ACC112 (cell line): Measurements from ENCODE around the gene UPK1B.

ENCODE experiments used
- H2AFZ ChIP-seq: fragments of 200-600 bp; sonication (generic); one replicate; pipeline ENCODE4 v1.6.0; 2017; ENCODE audit warnings: antibody characterized with exemption, low read length; ENCODE audit not compliant: unreplicated experiment
- H3K27ac ChIP-seq: fragments of 200-600 bp; sonication (generic); 2 replicates; pipeline ENCODE4 v1.5.1; 2014; ENCODE audit warnings: low read depth, mild to moderate bottlenecking, antibody characterized with exemption, low read length, moderate library complexity
- H3K27me3 ChIP-seq: fragments of 200-600 bp; sonication (generic); 2 replicates; pipeline ENCODE4 v1.6.1; 2014; ENCODE audit warnings: mild to moderate bottlenecking, antibody characterized with exemption, low read length, moderate library complexity, mixed read lengths; ENCODE audit not compliant: insufficient read depth
- H3K36me3 ChIP-seq: fragments of 200-600 bp; sonication (generic); 2 replicates; pipeline ENCODE4 v1.6.1; 2016; ENCODE audit warnings: mild to moderate bottlenecking, antibody characterized with exemption, low read length, moderate library complexity, mixed read lengths; ENCODE audit not compliant: insufficient read depth
- H3K4me1 ChIP-seq: fragments of 200-600 bp; sonication (generic); one replicate; pipeline ENCODE4 v1.6.1; 2016; ENCODE audit warnings: low read length, mixed read lengths; ENCODE audit not compliant: insufficient read depth, unreplicated experiment, control insufficient read depth
- H3K4me3 ChIP-seq: fragments of 200-600 bp; sonication (generic); 2 replicates; pipeline ENCODE4 v1.5.1; 2014; ENCODE audit warnings: mild to moderate bottlenecking, low read depth, low read length
- H3K79me2 ChIP-seq: fragments of 200-600 bp; sonication (generic); one replicate; pipeline ENCODE4 v1.6.0; 2016; ENCODE audit warnings: low read length; ENCODE audit not compliant: control insufficient read depth, unreplicated experiment, insufficient read depth

Gene UPK1B

DNA sequence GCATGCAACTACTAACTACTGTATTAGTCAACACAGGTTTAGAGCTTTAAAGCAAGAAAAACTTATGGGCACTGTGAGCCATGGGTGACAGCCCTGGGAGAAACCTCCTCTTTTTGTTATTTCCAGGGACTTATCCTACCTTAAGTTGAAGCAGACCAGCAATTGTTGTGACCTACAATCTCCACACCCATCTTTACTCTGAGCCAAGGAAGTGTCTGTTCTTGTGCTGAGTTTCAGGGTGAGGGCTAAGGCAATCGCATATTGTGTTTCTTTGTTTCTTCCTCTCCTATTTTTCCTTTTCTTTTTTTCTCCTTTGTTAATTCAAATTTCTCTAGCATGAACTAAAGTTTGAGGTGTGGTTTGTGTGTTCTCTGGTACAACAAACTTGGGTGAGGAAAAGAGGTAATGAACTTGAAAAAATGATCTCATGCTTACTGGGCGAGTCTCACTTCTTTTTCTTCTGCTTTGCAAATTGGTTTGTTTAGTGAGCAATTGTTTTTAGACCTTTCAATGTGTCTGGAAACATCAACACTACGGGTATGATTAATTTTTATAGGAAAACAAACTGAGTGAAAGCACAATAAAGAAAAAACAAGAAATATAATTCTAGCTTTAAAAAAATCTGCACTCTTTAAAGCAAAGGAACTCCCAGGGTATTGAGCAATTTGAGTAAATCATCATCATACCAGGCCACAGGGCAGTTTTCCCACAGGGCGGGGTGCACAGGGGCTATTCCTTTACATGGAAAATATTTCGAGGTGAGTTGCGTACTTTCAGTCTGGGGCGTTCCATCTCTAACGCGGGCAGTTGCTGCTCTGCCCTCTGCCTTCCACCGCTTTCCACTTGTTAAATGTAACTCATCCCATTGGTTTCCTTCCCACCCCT, 2.7 kb downstream of the UPK1B start:
- no peaks in the 10 kb centered on the region for H3K36me3 ChIP-seq
- H3K79me2 ChIP-seq, result no peaks in the 10 kb centered on the region
- peak overlapping the region; percentile 84 for H3K27ac ChIP-seq
- no peaks in the 10 kb centered on the region for H3K27me3 ChIP-seq
- H3K4me3 ChIP-seq, result no peak overlapping the region
- peaks cover 18% of the 10 kb centered on the region for H3K4me1 ChIP-seq
- H2AFZ ChIP-seq, result peak overlapping the region; percentile 90

DNA sequence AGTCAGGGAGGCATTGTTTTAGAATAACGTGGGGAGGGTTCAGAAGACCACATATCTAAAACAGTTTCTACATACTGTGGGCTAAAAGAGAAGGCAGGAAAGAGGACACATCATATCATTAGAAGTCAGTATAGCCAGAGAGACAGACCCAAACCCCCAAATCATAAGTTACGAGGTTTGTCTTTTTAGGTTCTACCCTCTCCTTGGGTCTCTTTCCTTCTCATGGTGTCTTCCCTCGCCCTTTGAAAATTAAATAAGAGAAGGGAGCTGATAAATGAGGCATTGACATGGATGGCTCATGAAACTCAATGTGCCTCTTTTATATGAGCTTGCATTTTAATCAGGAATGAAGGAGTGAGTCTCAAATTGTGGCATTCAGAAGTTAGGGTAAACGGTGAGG, 3.4 kb downstream of the UPK1B start:
- H3K79me2 ChIP-seq, result no peaks in the 10 kb centered on the region
- no peaks in the 10 kb centered on the region for H3K36me3 ChIP-seq
- H3K27ac ChIP-seq, result peak overlapping the region; percentile 84
- no peaks in the 10 kb centered on the region for H3K27me3 ChIP-seq
- no peak overlapping the region for H3K4me3 ChIP-seq
- peak overlapping the region; percentile 64 for H2AFZ ChIP-seq
- peaks cover 21% of the 10 kb centered on the region for H3K4me1 ChIP-seq

DNA sequence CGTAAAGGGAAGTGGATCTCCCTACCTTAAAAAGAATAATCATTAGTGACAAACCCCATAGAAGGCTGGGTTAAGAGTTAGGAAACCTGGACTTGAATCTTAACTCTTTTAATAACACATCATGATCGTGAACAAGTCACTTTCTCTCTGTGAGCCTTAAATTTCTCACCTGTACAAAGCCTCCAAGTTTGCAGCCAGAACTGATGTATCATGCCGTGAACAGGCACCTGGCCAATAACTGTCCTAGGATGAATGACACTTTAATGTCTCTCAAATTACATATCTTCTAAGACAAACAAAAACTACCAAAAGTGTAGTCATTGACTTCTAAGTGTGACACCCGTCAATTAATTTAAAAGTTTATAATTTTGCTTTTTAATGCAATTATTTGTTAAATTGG, 3.9 kb downstream of the UPK1B start:
- Histone ChIP-seq H3K27ac (no peak overlapping the region; the same call in 1 of the 2 replicates), H3K36me3 (no peaks in the 10 kb centered on the region), H3K27me3 (no peaks in the 10 kb centered on the region), H3K4me3 (no peak overlapping the region), H3K4me1 (peaks cover 26% of the 10 kb centered on the region), H3K79me2 (no peaks in the 10 kb centered on the region), H2AFZ (no peak overlapping the region)

DNA sequence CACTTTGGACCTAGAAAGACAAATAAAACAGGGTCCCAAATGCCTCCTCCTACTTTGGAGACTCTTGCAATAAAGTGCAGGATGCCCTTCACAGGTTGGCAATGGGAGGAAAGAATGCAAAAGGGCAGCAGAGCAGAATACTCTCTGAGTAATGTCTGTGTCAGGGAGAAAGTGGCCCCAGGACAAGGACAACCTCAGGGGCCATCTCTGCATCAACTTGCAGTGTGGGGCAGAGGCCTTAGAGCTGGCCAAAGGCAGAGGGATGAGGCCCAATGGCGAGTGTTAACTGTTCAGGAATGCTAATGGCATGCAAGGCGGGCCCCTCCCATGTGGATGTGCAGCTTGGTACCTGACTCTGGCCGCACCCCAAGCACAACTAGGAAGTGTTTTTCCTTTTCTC, 8.4 kb downstream of the UPK1B start:
- Histone ChIP-seq H3K79me2 (no peaks in the 10 kb centered on the region), H3K27ac (no peak overlapping the region), H3K36me3 (no peaks in the 10 kb centered on the region), H3K27me3 (no peaks in the 10 kb centered on the region), H3K4me1 (peaks cover 24% of the 10 kb centered on the region), H3K4me3 (no peak overlapping the region), H2AFZ (no peak overlapping the region)

DNA sequence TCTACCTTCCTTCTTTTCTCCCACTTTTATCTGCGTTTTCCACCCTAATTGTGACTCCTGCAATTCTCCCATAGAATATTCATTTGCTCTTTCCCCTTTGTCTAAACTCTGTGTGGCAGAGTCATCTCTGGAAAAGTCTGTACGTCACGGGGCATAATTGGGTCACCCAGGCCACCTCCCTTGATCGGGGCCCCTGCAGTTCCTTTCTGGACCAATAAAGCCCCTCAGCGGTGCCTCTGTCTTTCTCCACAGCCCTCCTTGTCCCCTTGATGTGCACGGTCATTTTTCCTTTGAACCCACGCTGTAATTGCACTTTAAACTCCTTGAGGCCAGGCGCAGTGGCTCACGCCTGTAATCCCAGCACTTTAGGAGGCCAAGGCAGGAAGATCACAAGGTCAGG, 10.7 kb downstream of the UPK1B start:
- Histone ChIP-seq H3K79me2 (no peaks in the 10 kb centered on the region), H3K4me3 (no peak overlapping the region), H3K36me3 (no peaks in the 10 kb centered on the region), H3K27me3 (no peaks in the 10 kb centered on the region), H2AFZ (no peak overlapping the region), H3K4me1 (peaks cover 27% of the 10 kb centered on the region), H3K27ac (peak overlapping the region; percentile 71)

DNA sequence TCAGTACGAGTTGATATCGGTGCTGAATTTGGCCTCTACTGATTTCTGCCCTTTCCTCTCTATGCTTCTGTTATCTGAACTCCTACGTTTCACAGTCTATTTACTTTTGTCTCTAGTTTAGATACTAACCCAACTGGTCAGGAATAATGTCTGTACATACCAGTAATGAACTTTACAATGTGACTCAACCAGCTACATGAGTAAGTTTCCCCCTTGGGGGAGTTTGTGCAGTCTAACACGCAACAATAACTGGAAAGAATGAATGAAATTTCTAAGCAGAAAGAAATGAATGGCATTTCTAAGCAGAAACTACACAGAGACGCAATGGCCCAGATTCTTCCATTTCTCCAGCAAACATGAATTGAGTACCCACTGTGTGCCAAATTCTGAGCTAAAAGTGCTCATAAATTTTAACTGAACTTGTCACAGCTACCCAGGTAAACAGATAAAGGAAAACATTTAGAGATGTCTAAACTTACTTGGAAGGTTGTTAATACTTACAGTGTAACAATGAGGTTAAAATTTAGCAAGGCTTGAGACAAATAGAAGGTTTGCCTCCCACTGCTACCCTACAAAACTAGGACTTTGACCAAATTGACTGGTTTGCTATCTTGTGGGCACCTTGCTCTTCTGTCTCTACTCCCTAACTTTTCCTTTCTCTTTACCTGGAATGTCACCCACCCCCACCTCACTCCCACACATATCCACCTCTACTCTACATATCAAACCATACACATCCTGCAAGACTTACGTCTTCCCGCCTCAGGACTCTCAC, 11.6 kb downstream of the UPK1B start:
- Histone ChIP-seq H3K27ac (peak overlapping the region; percentile 71), H3K4me1 (peaks cover 27% of the 10 kb centered on the region), H2AFZ (no peak overlapping the region)

DNA sequence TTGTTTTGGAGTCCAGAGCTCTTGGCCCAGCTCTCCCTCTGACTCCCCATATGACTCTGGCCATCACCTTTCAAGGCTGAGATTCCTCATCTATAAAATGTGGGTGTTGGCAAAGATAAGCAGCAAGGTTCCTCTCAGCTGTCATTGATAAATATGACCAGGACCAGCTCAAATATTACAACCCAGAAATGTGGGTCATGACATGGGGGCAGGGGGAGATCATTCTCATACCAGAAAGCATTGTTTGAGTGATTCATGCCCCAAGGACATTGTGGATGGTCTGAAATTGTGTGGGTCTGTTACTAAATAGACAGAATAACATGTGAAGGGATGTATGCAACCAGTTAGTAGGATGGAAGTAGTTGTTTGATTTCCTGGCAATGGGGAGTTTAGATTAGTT, 13.9 kb downstream of the UPK1B start:
- no peak overlapping the region for H3K27ac ChIP-seq
- H3K79me2 ChIP-seq, result no peaks in the 10 kb centered on the region
- no peak overlapping the region for H2AFZ ChIP-seq
- no peaks in the 10 kb centered on the region for H3K27me3 ChIP-seq
- peaks cover 20% of the 10 kb centered on the region for H3K4me1 ChIP-seq
- H3K36me3 ChIP-seq, result no peaks in the 10 kb centered on the region
- no peak overlapping the region for H3K4me3 ChIP-seq

More for the DNA sequence above, 11.6 kb downstream of the UPK1B start:
- Histone ChIP-seq H3K27me3 (no peaks in the 10 kb centered on the region), H3K4me3 (no peak overlapping the region), H3K79me2 (no peaks in the 10 kb centered on the region), H3K36me3 (no peaks in the 10 kb centered on the region)

DNA sequence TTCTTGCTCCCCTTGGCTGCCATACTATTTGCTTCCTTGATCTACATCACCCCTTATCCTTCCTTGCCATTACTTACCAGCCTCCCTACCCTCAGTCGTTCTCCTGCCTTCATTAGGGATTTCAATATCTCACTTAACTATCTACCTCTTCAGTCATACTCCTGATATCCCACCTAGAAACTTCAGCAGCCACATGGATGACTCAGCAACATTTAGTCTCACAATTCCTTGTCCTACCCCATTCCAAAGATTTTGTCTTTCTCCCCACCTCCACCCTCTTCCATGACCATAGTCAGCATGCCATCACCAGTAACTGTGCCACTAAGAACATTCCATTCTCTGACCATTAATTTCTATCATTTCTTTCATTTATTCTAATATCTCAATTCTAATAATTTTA, 18.4 kb downstream of the UPK1B start:
- no peak overlapping the region for H3K27ac ChIP-seq
- H3K79me2 ChIP-seq, result no peaks in the 10 kb centered on the region
- H3K27me3 ChIP-seq, result no peaks in the 10 kb centered on the region
- no peak overlapping the region for H2AFZ ChIP-seq
- H3K36me3 ChIP-seq, result no peaks in the 10 kb centered on the region
- H3K4me3 ChIP-seq, result no peak overlapping the region
- H3K4me1 ChIP-seq, result peaks cover 33% of the 10 kb centered on the region

DNA sequence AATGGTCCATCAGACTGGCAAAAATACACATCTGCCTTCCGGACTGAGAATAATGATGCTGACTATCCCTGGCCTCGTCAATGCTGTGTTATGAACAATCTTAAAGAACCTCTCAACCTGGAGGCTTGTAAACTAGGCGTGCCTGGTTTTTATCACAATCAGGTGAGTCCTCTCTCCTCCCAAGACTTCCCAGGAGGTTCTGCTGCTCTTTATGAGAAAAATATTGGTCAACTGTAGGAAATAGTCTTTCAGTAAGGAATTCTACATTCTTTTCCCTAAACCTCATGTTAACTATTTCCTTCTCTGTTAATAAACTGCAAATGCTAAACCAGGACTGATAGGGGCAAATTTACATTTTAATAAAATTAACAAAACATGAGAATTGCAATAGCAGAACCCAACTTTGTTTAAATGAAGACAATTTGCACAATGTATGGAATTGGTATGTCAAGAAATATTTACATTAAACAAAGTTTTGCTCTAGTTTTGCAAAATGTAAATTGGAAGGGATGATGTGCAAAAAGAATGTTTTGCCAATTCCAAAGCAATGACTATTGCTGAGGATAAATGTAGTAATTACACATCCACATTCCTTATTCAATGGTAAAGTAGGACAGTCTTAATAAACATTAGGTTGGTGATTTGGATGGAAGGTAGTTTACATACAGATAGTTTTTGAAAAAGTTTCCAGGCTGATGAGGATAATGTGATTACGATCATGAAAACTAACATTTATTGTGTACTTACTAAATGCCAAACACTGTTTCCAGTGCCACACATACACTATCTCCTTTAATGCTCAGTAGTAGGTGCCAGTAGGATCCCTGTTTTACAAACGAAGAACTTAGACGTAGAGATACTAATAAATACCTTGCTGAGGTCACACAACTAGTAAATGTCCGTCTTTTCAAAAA, 21.1 kb downstream of the UPK1B start:
- H3K4me1 ChIP-seq, result peaks cover 24% of the 10 kb centered on the region
- no peak overlapping the region for H2AFZ ChIP-seq
- no peaks in the 10 kb centered on the region for H3K79me2 ChIP-seq
- H3K27ac ChIP-seq, result no peak overlapping the region; the same call in 1 of the 2 replicates
- peak overlapping the region; percentile 15; the same call in 1 of the 2 replicates for H3K4me3 ChIP-seq
- no peaks in the 10 kb centered on the region for H3K27me3 ChIP-seq
- no peaks in the 10 kb centered on the region for H3K36me3 ChIP-seq

DNA sequence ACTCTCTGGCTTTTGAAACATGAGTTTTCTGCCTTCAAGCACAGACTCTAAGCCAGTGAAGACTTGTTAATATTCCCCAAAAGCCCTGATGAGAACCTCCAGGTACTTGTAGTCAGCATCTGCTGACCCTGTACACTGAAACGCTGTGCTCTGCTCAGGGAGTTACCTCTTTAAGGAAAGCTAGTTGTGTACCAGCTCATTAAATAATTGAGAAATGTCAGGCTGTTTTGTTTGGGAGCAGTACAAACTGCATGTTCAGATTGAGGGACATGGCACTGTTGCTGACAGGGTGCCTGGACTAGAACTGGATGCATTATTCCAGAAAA, 21.7 kb downstream of the UPK1B start:
- Histone ChIP-seq H3K27me3 (no peaks in the 10 kb centered on the region), H3K27ac (no peak overlapping the region; the same call in 1 of the 2 replicates), H3K36me3 (no peaks in the 10 kb centered on the region), H3K4me3 (peak overlapping the region; percentile 15; the same call in 1 of the 2 replicates), H2AFZ (no peak overlapping the region), H3K4me1 (peaks cover 24% of the 10 kb centered on the region), H3K79me2 (no peaks in the 10 kb centered on the region)
